HL-60 (cell line): Measurements from ENCODE around the gene SH3RF1.
"Not testable (repeated sequence)": the region's sequence is repeated elsewhere in the genome, so short reads cannot be mapped to it uniquely, and the experiment has no call there.

Experiments used
- DNase-seq, 2 experiments: peaks; one replicate each; pipeline ENCODE4 v3.0.0-alpha.2; 2010 to 2020; ENCODE audit warnings: low read depth in 1 of 2, low spot score in 1 of 2
- H3K27ac ChIP-seq: fragments of 250-450 bp; sonication (Bioruptor Pico); replicated peaks from 2 replicates; pipeline ENCODE4 v1.5.1; 2020; ENCODE audit warnings: mild to moderate bottlenecking, moderate library complexity
- H3K27me3 ChIP-seq: fragments of 250-450 bp; sonication (Bioruptor Pico); 2 replicates; pipeline ENCODE4 v1.5.1; 2021; ENCODE audit warnings: mild to moderate bottlenecking, moderate library complexity; ENCODE audit not compliant: insufficient read depth, poor library complexity, severe bottlenecking
- H3K4me3 ChIP-seq: replicated peaks from 2 replicates; pipeline ENCODE4 v1.5.1; 2011; ENCODE audit warnings: mild to moderate bottlenecking, control low read depth, low read length; ENCODE audit not compliant: insufficient read depth
- GABPA ChIP-seq: IDR thresholded peaks from 2 replicates; pipeline ENCODE4 v1.6.1; 2012; ENCODE audit warnings: low read depth
- POLR2AphosphoS5 ChIP-seq: IDR thresholded peaks from 2 replicates; pipeline ENCODE4 v1.6.1; 2012; ENCODE audit warnings: low read depth
- SPI1 ChIP-seq: IDR thresholded peaks from 2 replicates; pipeline ENCODE4 v1.6.1; 2012; ENCODE audit warnings: low read depth, mild to moderate bottlenecking, borderline replicate concordance
- TF ChIP-seq, protein P1 (sequence below): IDR thresholded peaks from one replicate; pipeline ENCODE4 v1.5.1; 2011; ENCODE audit warnings: low read length, control low read depth, inconsistent platforms; ENCODE audit not compliant: insufficient read depth
- TF ChIP-seq, protein P2 (sequence below): IDR thresholded peaks from 2 replicates; pipeline ENCODE4 v1.6.1; 2012; ENCODE audit warnings: low read depth; ENCODE audit not compliant: insufficient replicate concordance

Gene SH3RF1

DNA sequence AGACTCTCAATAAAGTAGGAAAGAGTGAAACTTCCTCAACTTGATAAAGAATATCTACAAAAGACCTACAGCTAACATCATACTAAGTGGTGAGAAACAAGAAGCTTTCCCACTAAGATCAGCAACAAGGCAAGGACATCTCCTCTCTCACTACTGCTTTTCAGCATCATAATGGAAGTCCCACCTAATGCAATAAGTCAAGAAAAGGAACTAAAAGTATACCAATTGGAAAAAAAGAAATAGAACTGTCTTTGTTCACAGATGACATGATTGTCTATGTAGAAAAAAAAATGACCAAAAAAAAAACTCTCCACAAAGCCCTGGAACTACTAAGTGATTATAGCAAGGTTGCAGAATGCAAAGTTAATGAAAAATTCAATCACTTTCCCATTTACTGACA is 25.1 kb upstream of the SH3RF1 start:
- Histone ChIP-seq H3K4me3 (no peak overlapping the region), H3K27ac (no peak overlapping the region), H3K27me3 (no peaks in the 10 kb centered on the region)
- TF ChIP-seq POLR2AphosphoS5 (no peak), GABPA (no peak), SPI1 (no peak)
- TF ChIP-seq, protein P1, sequence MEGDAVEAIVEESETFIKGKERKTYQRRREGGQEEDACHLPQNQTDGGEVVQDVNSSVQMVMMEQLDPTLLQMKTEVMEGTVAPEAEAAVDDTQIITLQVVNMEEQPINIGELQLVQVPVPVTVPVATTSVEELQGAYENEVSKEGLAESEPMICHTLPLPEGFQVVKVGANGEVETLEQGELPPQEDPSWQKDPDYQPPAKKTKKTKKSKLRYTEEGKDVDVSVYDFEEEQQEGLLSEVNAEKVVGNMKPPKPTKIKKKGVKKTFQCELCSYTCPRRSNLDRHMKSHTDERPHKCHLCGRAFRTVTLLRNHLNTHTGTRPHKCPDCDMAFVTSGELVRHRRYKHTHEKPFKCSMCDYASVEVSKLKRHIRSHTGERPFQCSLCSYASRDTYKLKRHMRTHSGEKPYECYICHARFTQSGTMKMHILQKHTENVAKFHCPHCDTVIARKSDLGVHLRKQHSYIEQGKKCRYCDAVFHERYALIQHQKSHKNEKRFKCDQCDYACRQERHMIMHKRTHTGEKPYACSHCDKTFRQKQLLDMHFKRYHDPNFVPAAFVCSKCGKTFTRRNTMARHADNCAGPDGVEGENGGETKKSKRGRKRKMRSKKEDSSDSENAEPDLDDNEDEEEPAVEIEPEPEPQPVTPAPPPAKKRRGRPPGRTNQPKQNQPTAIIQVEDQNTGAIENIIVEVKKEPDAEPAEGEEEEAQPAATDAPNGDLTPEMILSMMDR = no peak
- TF ChIP-seq, protein P2, sequence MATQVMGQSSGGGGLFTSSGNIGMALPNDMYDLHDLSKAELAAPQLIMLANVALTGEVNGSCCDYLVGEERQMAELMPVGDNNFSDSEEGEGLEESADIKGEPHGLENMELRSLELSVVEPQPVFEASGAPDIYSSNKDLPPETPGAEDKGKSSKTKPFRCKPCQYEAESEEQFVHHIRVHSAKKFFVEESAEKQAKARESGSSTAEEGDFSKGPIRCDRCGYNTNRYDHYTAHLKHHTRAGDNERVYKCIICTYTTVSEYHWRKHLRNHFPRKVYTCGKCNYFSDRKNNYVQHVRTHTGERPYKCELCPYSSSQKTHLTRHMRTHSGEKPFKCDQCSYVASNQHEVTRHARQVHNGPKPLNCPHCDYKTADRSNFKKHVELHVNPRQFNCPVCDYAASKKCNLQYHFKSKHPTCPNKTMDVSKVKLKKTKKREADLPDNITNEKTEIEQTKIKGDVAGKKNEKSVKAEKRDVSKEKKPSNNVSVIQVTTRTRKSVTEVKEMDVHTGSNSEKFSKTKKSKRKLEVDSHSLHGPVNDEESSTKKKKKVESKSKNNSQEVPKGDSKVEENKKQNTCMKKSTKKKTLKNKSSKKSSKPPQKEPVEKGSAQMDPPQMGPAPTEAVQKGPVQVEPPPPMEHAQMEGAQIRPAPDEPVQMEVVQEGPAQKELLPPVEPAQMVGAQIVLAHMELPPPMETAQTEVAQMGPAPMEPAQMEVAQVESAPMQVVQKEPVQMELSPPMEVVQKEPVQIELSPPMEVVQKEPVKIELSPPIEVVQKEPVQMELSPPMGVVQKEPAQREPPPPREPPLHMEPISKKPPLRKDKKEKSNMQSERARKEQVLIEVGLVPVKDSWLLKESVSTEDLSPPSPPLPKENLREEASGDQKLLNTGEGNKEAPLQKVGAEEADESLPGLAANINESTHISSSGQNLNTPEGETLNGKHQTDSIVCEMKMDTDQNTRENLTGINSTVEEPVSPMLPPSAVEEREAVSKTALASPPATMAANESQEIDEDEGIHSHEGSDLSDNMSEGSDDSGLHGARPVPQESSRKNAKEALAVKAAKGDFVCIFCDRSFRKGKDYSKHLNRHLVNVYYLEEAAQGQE = no peak
- no peak for DNase-seq

DNA sequence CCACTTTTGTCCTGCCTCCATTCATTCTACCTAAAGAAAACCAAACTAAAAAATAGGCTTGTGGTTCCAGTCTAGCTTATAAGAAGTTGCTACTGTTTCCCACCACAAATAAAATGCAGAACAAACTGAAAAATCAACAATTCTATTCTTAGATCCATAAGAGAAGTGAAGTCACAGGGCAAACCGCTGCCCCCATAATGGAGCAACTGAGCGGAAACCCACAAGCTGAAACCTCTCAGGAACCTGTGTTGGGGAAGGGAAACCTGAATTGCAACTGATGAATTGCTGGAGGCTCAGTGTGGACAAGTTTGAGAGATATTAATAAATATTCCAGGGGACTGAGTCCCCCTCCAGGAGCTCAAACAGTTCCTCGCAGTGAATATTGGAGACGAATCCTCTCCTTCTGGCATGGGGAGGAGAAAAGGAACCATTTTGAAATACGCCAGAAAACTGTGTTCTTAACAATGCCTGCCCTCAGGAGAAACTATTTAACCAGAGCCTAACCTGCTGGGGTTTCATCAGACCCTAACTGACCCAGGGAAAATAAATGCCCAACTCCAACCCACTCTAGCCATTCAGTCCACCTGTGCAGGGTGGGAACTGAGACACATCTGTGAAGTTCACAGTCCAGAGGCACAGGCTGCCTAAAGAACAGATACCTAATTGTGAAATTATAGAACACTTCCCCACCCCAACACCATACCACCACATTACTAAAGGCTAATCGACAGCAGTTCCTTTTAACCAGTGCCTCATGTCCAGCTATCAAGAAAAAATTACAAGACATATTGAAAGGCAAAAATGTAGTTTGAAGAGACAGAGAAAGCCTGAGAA is 22.8 kb upstream of the SH3RF1 start:
- TF ChIP-seq POLR2AphosphoS5 (peak; percentile 77), SPI1 (peak; percentile 84), GABPA (no peak)
- Histone ChIP-seq H3K27me3 (no peaks in the 10 kb centered on the region), H3K4me3 (no peak overlapping the region), H3K27ac (peak overlapping the region; percentile 74)
- DNase-seq = peak; percentile 79 to 90

DNA sequence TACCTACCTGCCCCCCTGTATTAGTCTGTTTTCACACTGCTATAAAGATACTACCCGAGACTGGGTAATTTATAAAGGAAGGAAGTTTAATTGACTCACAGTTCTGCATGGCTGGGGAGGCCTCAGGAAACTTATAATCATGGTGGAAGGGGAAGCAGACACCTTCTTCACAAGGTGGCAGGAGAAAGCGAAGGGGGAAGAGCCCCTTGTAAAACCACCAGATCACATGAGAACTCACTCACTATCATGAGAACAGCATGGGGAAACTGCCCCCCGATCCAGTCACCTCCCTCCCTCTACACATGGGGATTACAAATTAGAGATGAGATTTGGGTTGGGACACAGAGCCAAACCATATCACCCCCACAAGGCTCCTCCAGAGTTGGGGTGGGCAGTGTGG is 17.2 kb upstream of the SH3RF1 start:
- not testable (repeated sequence) for H3K27ac ChIP-seq, H3K4me3 ChIP-seq, H3K27me3 ChIP-seq
- peak in 1 of 2 experiments; percentile 6 for DNase-seq

DNA sequence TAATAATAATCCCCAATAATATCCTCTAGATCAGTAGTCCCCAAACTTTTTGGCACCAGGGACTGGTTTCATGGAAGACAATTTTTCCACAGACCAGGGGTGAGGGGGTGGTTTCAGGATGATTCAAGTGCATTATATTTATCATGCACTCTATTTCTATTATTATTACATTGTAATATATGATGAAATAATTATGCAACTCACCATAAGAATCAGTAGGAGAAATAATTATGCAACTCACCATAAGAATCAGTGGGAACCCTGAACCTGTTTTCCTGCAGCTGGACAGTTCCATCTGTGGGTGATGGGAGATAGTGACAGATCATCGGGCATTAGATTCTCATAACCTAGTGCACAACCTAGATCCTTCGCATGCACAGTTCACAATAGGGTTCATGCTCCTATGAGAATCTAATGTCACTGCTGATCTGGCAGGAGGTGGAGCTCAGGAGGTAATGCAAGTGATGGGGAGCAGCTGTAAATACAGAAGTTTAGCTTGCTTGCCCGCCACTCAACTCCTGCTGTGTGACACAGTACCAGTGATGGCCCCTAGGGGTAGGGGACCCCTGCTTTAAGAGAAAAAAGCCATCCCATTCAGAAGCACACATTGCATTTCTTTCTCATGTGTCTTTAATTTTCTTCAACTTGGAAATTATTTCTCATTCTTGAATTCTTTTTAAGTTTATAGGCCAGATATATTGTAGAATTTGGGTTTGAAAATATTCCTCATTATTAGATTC is 16.0 kb upstream of the SH3RF1 start:
- Histone ChIP-seq H3K4me3 (no peak overlapping the region), H3K27ac (no peak overlapping the region), H3K27me3 (no peaks in the 10 kb centered on the region)
- TF ChIP-seq, protein P2 = peak; percentile 52
- TF ChIP-seq, protein P1 = no peak
- TF ChIP-seq SPI1 = no peak
- DNase-seq = peak in 1 of 2 experiments; percentile 75
